22Rv1 (cell line): ENCODE data around the gene CLSTN2.

Experiments
- H3K27ac ChIP-seq: fragments of 450-650 bp; 2 replicates; pipeline ENCODE4 v1.5.1; 2017
- CTCF ChIP-seq: fragments of 450-650 bp; IDR thresholded peaks from 2 replicates; pipeline ENCODE4 v1.5.1; 2017; ENCODE audit warnings: mild to moderate bottlenecking
- ZFX ChIP-seq: fragments of 450-650 bp; IDR thresholded peaks from 2 replicates; pipeline ENCODE4 v1.6.1; 2017; ENCODE audit warnings: antibody characterized with exemption, borderline replicate concordance

The CLSTN2 gene

GRCh38 chr3:140078940-140079339, 144.0 kb downstream of the CLSTN2 start:
- H3K27ac ChIP-seq = no peak overlapping the region
- TF ChIP-seq CTCF (no peak), ZFX (no peak)

GRCh38 chr3:140081887-140082286, 146.9 kb downstream of the CLSTN2 start:
- no peak overlapping the region for H3K27ac ChIP-seq
- TF ChIP-seq ZFX = no peak
- no peak for TF ChIP-seq CTCF

GRCh38 chr3:140085001-140085400, 150.0 kb downstream of the CLSTN2 start:
- TF ChIP-seq CTCF (no peak), ZFX (no peak)
- H3K27ac ChIP-seq = no peak overlapping the region

- TF ChIP-seq CTCF = no peak
- TF ChIP-seq ZFX = no peak
These were observed 151.7 kb downstream of the CLSTN2 start for GRCh38 chr3:140086642-140087041.

GRCh38 chr3:140088058-140088457, 153.1 kb downstream of the CLSTN2 start:
- H3K27ac ChIP-seq = no peak overlapping the region
- TF ChIP-seq ZFX (no peak), CTCF (no peak)

More at GRCh38 chr3:140086642-140087041, 151.7 kb downstream of the CLSTN2 start:
- H3K27ac ChIP-seq = no peak overlapping the region

GRCh38 chr3:140088513-140088912, 153.5 kb downstream of the CLSTN2 start:
- TF ChIP-seq CTCF = no peak
- no peak for TF ChIP-seq ZFX

GRCh38 chr3:140089403-140090072, 154.6 kb downstream of the CLSTN2 start:
- TF ChIP-seq ZFX (no peak), CTCF (no peak)
- no peak overlapping the region for H3K27ac ChIP-seq

More at GRCh38 chr3:140088513-140088912, 153.5 kb downstream of the CLSTN2 start:
- no peak overlapping the region for H3K27ac ChIP-seq
